Measurements from ENCODE around the gene GALK2.
"Not testable (repeated sequence)": the region's sequence is repeated elsewhere in the genome, so short reads cannot be mapped to it uniquely, and the experiment has no call there.

The GALK2 gene

GRCh38 chr15:49163678-49164077 lies 6.4 kb upstream of the GALK2 start:
- no peak for DNase-seq (ENCODE audit: extremely low read depth in 1 of 2, low read depth in 1 of 2)

DNA sequence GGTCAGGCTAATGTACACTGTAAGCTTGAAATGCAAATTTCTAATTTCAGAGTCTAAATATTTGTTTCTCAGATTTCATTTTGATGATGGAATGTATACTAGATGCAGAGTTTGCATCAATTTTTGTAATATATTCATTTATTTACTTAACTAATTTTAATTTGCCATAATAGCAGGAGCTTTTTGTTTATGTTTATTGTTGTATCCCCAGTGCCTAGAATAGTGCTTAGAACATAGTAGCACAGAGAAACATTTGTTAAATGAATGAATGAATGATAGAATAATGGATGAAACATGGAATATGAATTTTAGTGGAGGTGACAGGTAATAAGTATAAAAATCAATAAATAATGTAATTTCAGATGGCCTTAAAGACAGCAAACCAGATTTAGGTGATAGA lies 5.2 kb upstream of the GALK2 start:
- DNase-seq (ENCODE audit: extremely low read depth in 1 of 2, low read depth in 1 of 2): no peak

DNA sequence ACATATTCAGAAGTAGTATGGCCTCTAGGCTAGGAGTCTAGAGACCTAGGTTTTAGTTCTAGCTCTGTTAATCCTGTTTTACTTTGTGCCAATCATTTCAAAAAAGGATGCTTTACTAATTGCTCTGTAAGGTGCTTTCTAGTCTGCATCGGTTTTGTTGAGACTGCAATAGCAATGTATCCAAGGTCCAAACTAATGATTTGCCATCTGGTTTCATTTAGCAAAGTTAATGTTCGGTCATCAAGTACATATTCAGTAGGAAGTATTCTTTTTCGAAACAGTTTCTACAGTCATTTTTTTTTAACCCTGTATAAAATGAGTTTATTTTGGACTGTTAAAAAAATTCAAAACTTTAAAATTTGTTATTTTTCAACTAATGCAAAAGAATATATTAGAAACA lies 2.0 kb upstream of the GALK2 start:
- DNase-seq (ENCODE audit: extremely low read depth in 1 of 2, low read depth in 1 of 2): no peak

GRCh38 chr15:49171790-49172189 lies 1.7 kb downstream of the GALK2 start:
- DNase-seq (ENCODE audit: extremely low read depth in 1 of 2, low read depth in 1 of 2): no peak

DNA sequence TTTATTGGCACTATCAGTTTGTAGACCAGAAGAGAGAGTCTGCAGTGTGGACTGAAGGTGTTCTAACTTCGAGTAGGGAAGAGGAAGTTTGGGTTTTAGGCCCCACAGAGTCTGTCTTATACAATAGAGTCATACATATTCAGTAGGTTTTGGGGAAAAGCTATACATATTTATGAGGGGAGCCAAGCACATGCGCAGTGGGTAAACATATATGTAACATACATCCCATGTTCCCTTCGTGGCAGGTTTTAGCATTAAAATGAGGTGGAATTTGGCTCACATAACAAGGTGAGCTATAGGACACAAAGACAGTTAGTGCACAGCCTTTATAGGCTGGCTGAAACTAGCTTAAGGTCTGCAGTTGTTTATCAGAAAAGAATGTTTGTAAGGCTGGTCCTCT lies 4.9 kb downstream of the GALK2 start:
- DNase-seq (ENCODE audit: extremely low read depth in 1 of 2, low read depth in 1 of 2): no peak

GRCh38 chr15:49175582-49176397 lies 5.7 kb downstream of the GALK2 start:
- not testable (repeated sequence) for DNase-seq (ENCODE audit: extremely low read depth in 1 of 2, low read depth in 1 of 2)

DNA sequence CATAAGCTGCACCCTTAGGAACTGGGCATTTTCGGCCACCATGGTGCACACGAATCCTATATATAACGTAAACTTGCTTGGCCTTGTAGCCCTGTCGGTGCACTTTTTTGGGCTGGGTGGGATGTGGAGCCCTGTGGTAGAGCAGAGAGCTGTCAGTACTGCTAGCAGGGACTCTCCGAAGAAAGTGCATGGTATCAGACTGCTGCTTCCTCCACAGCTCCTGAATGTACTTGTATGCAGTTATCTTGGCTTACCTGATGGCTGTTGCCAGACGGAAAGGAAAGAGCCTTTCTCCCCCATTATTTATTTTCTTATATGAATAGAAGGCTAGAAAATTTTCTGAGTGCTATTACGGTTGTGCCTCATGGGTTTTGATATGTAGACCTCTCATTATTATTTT lies 8.4 kb downstream of the GALK2 start:
- no peak for DNase-seq (ENCODE audit: extremely low read depth in 1 of 2, low read depth in 1 of 2)

- DNase-seq (ENCODE audit: extremely low read depth in 1 of 2, low read depth in 1 of 2): no peak
Observed at GRCh38 chr15:49179433-49180190, 9.6 kb downstream of the GALK2 start.

DNA sequence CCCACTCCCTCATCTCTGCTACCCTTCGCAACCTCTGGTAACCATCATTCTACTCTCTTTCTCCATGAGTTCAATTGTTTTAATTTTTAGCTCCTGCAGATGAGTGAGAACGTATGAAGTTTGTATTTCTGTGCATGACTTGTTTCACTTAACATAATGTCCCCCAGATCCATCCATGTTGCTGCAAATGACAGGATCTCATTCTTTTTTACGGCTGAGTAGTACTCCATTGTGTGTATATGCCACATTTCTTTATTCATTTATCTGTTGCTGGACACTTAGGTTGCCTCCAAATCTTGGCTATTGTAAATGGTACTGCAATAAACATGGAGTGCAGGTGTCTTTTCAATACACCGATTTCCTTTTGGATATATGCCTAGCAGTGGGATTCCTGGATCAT lies 12.1 kb downstream of the GALK2 start:
- DNase-seq (ENCODE audit: extremely low read depth in 1 of 2, low read depth in 1 of 2): no peak

DNA sequence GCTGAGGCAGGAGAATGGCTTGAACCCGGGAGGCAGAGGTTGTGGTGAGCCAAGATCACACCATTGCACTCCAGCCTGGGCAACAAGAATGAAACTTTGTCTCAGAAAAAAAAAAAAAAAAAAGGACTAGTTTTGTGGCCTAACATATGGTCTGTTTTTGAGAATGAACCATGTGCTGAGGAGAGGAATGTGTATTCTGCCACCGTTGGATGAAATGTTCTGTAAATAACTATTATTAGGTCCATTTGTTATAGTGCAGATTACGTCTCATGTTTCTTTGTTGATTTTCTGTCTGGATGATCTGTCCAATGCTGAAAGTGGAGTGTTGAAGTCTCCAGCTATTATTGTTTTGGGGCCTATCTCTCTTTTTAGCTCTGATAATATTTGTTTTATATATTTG lies 13.7 kb downstream of the GALK2 start:
- not testable (repeated sequence) for DNase-seq (ENCODE audit: extremely low read depth in 1 of 2, low read depth in 1 of 2)

DNA sequence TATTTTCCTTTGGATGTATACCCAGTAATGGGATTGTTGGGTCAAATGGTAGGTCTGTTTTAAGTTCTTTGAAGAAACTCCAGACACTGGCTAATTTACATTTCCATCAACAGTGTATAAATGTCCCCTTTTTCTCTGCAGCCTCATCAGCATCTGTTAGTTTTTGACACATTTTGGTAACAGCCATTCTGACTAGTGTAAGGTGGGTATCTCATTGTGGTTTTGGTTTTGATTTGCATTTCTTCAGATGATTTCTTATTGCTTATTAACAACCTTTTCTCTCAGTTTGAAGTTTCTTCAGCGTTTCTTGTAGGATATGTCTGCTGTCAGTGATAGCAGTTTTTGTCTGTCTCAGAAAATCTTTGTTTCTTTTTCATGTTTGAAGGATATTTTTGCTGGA lies 15.4 kb downstream of the GALK2 start:
- DNase-seq (ENCODE audit: extremely low read depth in 1 of 2, low read depth in 1 of 2): no peak

GRCh38 chr15:49187549-49188245 lies 17.6 kb downstream of the GALK2 start:
- DNase-seq (ENCODE audit: extremely low read depth in 1 of 2, low read depth in 1 of 2): no peak

GRCh38 chr15:49188933-49189332 lies 18.9 kb downstream of the GALK2 start:
- no peak for DNase-seq (ENCODE audit: extremely low read depth in 1 of 2, low read depth in 1 of 2)

DNA sequence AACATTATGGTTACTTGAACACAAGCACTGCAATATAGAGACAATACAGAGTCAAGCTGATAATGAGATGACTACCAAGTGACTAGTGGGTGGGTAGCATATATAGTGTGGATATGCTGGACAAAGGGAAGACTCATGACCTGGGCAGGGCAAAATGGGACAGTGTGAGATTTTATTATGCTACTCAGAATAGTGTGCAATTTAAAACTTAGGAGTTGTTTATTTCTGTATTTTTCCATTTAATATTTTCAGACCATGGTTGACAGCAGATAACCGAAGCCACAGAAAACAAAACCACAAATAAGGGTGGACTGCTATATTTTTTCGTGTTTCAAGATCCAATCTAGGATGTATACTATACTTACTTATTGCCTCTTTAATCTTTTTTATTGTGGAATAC lies 19.6 kb downstream of the GALK2 start:
- no peak for DNase-seq (ENCODE audit: extremely low read depth in 1 of 2, low read depth in 1 of 2)

DNA sequence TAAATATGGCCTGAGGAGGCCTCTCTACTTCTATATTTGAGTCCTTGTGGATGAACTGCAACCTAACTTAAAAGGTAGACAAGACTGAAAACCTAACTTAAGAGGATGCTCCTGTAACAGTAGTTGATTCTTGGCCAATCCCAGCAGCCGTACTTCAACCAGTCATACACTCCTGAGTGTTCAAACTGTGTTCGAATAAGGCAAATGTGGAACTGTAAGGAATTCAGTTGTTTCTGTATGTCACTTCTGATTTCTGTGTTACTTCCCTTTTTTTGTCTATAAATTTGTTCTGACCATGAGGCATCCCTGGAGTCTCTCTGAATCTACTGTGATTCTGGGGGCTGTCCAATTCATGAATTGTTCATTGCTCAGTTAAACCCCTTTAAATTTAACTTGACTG lies 20.5 kb downstream of the GALK2 start:
- DNase-seq (ENCODE audit: extremely low read depth in 1 of 2, low read depth in 1 of 2): no peak

GRCh38 chr15:49191892-49192291 lies 21.8 kb downstream of the GALK2 start:
- no peak for DNase-seq (ENCODE audit: extremely low read depth in 1 of 2, low read depth in 1 of 2)

DNA sequence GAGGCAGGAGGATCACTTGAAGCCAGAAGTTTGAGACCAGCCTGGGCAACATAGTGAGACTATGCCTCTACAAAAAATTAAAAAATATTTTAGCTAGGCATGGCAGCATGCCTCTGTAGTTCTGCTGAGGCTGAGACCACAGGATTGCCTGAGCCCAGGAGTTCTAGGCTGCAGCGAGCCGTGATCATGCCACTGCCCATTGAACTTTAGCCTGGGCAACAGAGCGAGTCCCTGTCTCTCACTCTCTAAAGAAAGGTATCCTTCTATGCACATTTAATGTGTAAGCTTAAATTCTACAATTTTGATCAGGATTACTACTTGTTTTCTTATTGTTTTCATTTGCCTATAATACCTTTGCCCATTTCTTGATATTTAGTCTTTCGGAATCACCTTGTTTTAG lies 26.8 kb downstream of the GALK2 start:
- no peak for DNase-seq (ENCODE audit: extremely low read depth in 1 of 2, low read depth in 1 of 2)

- DNase-seq (ENCODE audit: extremely low read depth in 1 of 2, low read depth in 1 of 2): no peak
Observed at GRCh38 chr15:49199666-49200065, 29.6 kb downstream of the GALK2 start.

- no peak for DNase-seq (ENCODE audit: extremely low read depth in 1 of 2, low read depth in 1 of 2)
Observed at GRCh38 chr15:49200347-49200746, 30.3 kb downstream of the GALK2 start.

- not testable (repeated sequence) for DNase-seq (ENCODE audit: extremely low read depth in 1 of 2, low read depth in 1 of 2)
Observed at GRCh38 chr15:49208102-49208501, 38.1 kb downstream of the GALK2 start.

DNA sequence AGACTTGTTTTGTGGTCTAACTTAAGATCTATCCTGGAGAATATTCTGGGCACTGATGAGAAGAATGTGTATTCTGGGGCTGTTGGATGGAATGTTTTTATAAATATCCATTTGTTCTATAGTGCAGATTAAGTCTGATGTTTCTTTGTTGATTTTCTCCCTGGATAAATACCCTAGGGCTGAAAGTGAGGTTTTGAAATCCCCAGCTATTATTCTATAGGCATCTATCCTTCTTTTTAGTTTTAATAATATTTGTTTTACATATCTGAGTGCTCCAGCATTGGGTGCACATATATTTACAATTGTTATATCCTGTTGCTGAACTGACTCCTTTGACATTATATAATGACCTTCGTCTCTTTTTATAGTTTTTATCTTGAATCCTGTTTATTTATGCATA lies 42.9 kb downstream of the GALK2 start:
- DNase-seq (ENCODE audit: extremely low read depth in 1 of 2, low read depth in 1 of 2): no peak
